Measurements from ENCODE around the gene TDRD6.

Gene TDRD6

GRCh38 chr6:46730921-46731461 is 43.3 kb downstream of the TDRD6 start:
- TF ChIP-seq, protein P1, sequence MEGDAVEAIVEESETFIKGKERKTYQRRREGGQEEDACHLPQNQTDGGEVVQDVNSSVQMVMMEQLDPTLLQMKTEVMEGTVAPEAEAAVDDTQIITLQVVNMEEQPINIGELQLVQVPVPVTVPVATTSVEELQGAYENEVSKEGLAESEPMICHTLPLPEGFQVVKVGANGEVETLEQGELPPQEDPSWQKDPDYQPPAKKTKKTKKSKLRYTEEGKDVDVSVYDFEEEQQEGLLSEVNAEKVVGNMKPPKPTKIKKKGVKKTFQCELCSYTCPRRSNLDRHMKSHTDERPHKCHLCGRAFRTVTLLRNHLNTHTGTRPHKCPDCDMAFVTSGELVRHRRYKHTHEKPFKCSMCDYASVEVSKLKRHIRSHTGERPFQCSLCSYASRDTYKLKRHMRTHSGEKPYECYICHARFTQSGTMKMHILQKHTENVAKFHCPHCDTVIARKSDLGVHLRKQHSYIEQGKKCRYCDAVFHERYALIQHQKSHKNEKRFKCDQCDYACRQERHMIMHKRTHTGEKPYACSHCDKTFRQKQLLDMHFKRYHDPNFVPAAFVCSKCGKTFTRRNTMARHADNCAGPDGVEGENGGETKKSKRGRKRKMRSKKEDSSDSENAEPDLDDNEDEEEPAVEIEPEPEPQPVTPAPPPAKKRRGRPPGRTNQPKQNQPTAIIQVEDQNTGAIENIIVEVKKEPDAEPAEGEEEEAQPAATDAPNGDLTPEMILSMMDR (IDR thresholded peaks at IDR 0.05; ENCODE audit: low read depth, low read length, missing control alignments), result no peak
- DNase-seq (ENCODE audit: extremely low read depth, low read depth), result no peak
- no peak overlapping the region for H3K4me3 ChIP-seq (replicated peaks; ENCODE audit: low read depth, low read length)

GRCh38 chr6:46733341-46733801 is 45.7 kb downstream of the TDRD6 start:
- DNase-seq (ENCODE audit: extremely low read depth, low read depth), result no peak
- H3K4me3 ChIP-seq (replicated peaks; ENCODE audit: low read depth, low read length), result no peak overlapping the region
- TF ChIP-seq, protein P1 (IDR thresholded peaks at IDR 0.05; ENCODE audit: low read depth, low read length, missing control alignments), result no peak

- TF ChIP-seq, protein P1 (IDR thresholded peaks at IDR 0.05; ENCODE audit: low read depth, low read length, missing control alignments), result no peak
- H3K4me3 ChIP-seq (replicated peaks; ENCODE audit: low read depth, low read length), result 0 out of 2 replicates have a peak within 1 kb of the TSS, but pooled peaks have one; percentile 5
- no peak for DNase-seq (ENCODE audit: extremely low read depth, low read depth)
These were observed 47.4 kb downstream of the TDRD6 start, which contains the start of gene PLA2G7 for GRCh38 chr6:46734867-46735719. PLA2G7 (minus strand) TSS chr6:46735375; CDS start chr6:46722891, 12,484 bp downstream.

GRCh38 chr6:46735720-46736031 is 48.0 kb downstream of the TDRD6 start:
- H3K4me3 ChIP-seq (replicated peaks; ENCODE audit: low read depth, low read length), result no peak overlapping the region
- TF ChIP-seq, protein P1 (IDR thresholded peaks at IDR 0.05; ENCODE audit: low read depth, low read length, missing control alignments), result no peak
- no peak for DNase-seq (ENCODE audit: extremely low read depth, low read depth)

- no peak overlapping the region for H3K4me3 ChIP-seq (replicated peaks; ENCODE audit: low read depth, low read length)
- no peak for DNase-seq (ENCODE audit: extremely low read depth, low read depth)
- TF ChIP-seq, protein P1 (IDR thresholded peaks at IDR 0.05; ENCODE audit: low read depth, low read length, missing control alignments), result no peak
These were observed 49.2 kb downstream of the TDRD6 start for GRCh38 chr6:46736906-46737305.

DNA sequence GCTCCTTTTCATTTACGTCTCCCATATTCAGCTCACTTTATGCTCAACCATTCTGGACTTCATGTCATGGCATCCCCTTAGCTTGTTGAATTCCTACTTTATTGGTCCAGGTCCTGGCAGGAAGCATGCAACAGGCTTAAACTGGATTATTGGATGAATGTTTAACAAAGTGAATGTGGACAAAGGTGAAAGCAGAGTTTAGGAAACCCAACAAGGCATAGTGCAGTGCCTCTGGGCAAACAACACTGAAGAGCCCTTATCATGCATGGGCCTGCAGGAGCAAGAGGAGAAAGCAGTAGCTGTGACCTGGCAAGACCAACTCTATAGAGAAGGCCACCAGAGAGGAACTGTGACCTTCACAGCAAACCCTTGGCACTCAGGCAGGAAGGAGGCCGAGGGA is 53.8 kb downstream of the TDRD6 start:
- TF ChIP-seq, protein P1 (IDR thresholded peaks at IDR 0.05; ENCODE audit: low read depth, low read length, missing control alignments), result no peak
- DNase-seq (ENCODE audit: extremely low read depth, low read depth), result no peak

More for the DNA sequence above, 53.8 kb downstream of the TDRD6 start:
- no peak overlapping the region for H3K4me3 ChIP-seq (replicated peaks; ENCODE audit: low read depth, low read length)

All from HFF-Myc (cell line).